ENCODE data around the gene GBP6.
"Not testable (repeated sequence)": the region's sequence is repeated elsewhere in the genome, so short reads cannot be mapped to it uniquely, and the experiment has no call there.

Gene GBP6, protein sequence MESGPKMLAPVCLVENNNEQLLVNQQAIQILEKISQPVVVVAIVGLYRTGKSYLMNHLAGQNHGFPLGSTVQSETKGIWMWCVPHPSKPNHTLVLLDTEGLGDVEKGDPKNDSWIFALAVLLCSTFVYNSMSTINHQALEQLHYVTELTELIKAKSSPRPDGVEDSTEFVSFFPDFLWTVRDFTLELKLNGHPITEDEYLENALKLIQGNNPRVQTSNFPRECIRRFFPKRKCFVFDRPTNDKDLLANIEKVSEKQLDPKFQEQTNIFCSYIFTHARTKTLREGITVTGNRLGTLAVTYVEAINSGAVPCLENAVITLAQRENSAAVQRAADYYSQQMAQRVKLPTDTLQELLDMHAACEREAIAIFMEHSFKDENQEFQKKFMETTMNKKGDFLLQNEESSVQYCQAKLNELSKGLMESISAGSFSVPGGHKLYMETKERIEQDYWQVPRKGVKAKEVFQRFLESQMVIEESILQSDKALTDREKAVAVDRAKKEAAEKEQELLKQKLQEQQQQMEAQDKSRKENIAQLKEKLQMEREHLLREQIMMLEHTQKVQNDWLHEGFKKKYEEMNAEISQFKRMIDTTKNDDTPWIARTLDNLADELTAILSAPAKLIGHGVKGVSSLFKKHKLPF

DNA sequence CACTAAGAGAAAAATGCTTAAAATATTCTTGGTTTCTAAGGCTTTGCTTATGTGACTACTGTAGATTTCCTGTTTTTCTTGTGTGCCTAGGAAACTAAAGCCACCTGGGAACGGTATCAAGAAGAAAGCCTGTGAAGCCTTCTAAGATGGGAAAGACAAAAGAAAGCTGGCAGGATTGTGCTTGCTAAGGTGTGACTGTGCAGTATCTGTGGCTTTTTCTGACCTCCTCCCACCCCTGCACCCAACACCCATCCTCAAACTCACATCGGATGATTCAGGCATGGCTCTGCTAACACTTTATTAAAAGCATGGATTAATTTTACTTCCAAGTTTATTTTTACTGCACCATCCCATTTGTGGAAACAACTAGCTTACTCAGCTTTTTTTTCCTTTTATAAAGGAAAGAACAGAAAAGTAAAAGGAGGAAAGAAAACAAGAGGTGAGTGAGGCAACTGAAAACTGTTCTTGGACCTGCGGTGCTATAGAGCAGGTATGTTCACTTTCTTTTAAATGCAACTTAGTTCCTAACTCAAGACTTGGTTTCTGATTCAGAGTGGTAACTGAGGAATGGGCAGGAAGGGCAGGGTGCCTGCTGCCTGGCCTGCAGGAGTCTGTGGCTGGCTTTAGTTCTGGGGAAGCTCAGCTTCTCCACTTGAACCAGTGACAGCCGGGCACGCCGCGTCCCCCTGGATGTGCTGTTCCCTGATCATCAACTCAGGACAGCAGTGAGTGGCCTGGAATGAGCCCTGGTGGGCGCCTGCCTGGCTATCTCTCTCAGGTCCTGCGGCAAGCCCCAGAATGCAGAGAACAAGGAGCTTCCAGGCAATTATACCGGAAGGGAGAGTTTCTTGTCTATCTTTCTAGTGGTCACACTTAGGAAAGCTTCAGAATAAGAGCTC, at the start of gene GBP6:
Gene GBP6, plus strand, starts transcription at position 422 of the 899 bp plus-strand sequence. CDS start 4,493 bp downstream, outside the sequence.
- DNase-seq: no peak

DNA sequence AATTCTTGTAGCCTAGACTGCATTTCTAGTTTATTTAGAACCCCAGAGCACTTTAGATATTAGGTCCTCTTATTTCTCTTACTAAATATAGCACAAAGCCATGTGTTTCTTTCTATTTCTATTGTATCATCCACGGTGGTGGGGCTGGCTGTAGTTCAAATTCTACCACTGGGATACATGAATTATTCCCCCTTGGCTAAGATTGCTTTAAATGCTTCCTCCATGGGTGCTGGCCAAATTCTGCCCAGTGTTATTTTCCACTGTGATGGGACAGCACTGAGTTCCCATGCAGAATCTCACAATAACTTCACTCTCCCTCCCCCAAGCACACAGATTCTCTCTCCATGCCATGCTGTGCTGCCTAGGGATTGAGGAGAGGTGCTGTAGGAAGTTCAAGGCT, 41.5 kb upstream of the GBP6 start:
- no peak for DNase-seq

DNA sequence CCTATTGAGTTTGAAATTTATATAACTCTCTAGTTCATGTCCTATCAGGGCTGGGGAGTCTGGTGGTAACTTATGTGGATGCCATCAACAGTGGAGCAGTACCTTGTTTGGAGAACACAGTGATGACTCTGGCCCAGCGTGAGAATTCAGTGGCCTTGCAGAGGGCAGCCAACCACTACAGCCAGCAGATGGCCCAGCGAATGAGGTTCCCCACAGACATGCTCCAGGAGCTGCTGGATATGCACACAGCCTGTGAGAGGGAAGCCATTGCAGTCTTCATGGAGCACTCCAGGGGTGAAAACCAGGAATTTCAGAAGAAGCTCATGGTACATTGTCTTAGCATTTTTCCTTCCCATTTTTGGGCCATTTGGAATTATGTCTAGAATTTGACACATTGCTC, 32.0 kb upstream of the GBP6 start:
- DNase-seq: no peak

DNA sequence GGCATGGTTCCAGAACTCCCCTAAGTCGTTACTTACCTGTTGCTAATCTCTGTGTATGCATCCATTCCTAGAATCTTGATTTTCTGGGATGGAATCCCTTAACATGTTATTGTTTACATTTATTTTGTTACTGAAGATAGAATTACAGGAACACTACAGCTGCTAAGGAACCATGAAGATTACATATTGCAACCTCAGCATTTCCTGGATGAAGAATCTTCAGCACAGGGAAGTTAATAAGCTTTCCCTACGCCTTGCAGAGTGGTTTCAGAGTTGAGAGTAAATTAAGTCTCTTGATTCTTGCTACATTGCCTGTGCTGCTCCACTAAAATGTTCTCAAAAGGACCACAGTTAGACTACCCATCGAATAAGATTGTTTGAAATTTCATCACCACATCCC, 31.4 kb upstream of the GBP6 start:
- DNase-seq: no peak

DNA sequence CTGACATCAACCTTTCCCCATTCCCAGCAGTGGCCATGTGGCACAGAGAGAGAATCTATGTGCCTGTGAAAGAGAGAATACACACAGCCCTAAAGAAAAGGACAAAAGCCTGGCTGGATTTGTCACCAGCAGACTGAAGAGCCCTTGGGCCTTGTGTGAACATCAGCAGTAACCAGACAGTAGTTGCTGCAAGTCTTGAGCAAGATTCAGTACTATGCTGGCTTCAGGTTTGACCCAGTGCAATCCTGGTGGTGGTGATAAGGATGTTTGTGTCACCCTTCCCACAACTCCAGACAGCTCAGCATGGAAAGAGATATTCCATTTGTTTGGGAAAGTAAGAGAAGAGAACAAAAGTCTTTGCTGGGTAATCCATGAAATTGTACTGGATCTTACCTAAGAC, 28.4 kb upstream of the GBP6 start:
- no peak for DNase-seq

DNA sequence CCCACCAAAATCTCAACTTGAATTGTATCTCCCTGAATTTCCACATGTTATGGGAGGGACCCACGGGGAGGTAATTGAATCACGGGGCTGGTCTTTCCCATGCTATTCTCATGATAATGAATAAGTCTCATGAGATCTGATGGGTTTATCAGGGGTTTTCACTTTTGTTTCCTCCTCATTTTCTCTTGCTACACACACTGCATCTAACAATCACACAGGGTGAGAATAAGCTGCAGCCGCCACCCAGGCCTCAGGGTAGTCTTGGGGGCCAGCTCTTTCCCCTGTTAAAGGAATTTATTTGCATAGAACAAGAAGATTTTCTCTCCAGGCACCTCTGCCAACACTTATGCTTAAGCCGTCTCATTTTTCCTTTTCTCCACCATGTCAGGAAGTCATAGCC, 26.0 kb upstream of the GBP6 start:
- DNase-seq: no peak

DNA sequence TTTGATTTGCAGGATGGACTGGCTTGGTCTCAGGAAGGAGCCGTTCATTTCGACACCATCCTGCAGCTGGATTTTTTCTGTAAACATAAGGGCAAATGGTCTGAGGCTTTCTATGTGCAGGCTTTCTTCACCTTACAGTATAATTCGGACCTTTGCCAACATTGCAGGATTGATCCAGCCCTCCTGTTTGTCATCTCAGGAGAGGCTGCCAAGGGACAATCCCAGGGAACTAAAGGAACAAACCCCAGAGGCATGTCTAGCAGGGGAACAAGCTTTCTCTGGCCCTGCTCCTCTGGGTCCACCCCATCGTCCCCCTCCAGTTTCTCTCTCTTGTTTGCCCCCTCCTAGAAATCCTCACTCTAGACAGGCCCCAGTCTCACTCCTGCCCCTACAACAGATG, 24.8 kb upstream of the GBP6 start:
- DNase-seq: no peak

DNA sequence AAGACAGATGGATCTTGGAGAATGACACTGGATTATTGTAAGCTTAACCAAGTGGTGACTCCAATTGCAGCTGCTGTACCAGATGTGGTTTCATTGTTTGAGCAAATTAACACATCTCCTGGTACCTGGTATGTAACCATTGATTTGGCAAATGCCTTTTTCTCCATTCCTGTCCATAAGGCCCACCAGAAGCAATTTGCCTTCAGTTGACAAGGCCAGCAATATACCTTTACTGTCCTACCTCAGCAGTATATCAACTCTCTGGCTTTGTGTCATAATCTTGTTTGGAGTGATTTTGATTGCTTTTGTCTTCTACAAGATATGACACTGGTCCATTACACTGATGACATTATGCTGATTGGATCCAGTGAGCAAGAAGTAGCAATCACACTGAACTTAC, 18.4 kb upstream of the GBP6 start:
- DNase-seq: not testable (repeated sequence)

DNA sequence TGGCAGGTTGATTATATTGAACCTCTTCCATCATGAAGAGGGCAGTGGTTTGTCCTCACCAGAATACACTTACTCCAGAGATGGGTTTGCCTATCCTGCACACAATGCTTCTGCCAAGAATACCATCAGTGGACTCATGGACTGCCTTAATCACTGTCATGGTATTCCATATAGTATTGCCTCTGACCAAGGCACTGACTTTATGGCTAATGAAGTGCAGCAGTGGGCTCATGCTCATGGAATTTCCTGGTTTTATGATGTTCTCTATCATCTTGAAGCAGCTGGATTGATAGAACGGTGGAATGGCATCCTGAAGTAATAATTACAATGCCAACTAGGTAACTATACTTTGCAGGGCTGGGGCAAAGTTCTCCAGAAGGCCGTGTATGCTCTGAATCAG, 16.6 kb upstream of the GBP6 start:
- DNase-seq: no peak

DNA sequence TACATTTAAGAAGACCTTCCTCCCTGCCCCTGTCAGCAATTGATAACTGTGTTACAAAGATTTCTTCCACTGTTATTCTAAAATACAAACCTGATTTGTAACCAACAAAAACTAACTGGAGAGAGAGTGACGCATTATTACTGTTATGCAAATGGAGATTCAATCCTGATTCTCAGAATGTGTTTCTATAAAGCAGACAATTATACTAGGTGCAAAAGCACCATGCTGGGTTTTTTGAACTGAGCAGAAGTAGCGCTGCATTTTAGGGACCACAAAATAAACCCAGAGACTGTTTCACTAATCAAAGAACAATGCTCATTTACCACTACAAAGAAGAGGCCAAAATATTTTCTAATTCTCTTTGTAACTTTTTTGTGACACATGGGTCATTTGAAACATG, 13.6 kb upstream of the GBP6 start:
- no peak for DNase-seq

DNA sequence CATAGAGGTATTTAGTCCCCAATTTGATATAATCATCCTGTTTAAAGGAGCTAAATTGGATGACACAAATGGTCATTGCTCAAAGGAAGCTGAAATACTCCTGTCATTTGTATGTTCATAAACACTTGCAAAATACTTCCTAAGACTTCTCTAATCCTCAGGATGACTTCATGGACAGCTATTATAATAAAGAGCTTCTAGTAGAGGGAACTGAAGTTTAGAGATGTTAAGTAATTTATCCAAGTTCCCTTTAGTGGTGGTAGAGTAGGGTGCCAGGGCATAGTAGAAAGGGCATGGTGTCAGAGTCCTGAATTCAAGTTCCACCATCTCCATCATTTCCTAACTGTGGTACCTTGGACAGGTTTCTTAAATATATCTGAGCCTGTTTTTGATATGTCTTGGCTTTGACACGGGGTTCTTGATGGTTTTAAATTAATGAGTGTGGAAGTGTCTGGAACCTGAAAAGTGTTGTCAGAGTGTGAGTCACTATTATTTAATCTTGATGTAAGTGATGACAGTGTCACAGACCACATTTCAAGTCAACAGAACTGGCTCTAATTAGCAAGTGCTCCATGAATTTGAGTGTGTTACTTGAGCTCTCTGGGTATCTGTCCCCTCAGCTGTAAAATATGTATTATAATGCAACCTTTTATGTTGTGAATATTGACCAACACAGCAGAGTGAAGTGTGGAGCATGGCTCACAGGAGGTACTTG, 12.1 kb upstream of the GBP6 start:
- peak in 1 of 2 donors; percentile 2 for DNase-seq

DNA sequence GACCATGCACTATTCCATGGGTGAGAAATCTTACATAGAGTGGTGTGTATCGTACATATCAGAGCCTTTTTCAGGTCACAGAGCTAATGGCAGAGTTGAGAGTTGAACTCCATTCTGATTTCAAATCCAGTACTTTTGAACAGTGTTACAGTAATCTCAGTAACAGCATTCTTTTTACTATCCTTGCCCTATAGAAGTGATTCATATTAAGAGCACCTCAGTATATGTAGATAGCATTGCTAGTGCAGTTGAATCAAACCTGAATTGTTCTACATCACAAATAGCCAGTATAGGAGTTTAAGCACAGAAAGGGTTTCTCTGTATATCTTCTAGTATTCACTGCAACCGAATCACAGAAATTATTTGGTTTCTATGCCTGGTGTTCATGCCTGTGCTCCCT, 11.4 kb upstream of the GBP6 start:
- no peak for DNase-seq

DNA sequence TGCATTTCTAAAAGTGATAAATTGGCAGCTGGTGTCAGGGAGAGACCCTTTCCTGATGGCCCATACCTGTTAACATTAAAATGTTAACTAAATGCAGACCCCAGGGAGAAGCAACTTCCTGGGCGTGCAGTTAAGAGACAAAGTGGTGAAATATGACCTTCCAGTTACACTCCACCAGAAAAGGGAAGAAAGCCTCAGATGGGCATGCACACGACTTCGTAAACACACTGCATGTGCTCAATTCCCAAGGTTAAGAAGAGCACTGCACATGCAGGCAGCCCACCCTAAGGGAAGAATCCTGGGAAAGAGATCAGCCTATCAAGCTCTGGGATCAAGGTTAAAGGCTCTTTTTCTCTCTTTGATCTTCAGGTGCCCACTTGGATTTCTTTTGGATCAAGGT, 9.7 kb upstream of the GBP6 start:
- no peak for DNase-seq

DNA sequence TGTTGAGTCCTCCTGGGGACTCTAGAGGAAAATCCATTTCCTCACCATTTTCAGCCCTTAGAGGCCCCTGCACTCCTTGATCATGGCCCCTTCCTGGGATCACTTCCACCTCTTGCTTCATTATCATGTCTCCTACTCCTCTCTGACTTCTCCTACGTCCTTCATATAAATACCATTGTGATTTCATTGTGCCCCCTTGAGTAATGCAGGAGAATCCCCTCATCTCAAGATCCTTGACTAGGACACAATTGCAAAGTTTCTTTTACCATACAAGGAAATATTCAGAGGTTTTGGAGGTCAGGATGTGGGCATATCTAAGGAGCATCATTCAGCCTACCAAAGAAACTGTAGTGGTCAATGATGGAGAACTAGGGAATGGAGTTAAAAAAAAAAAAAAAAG, 8.8 kb upstream of the GBP6 start:
- DNase-seq: no peak

DNA sequence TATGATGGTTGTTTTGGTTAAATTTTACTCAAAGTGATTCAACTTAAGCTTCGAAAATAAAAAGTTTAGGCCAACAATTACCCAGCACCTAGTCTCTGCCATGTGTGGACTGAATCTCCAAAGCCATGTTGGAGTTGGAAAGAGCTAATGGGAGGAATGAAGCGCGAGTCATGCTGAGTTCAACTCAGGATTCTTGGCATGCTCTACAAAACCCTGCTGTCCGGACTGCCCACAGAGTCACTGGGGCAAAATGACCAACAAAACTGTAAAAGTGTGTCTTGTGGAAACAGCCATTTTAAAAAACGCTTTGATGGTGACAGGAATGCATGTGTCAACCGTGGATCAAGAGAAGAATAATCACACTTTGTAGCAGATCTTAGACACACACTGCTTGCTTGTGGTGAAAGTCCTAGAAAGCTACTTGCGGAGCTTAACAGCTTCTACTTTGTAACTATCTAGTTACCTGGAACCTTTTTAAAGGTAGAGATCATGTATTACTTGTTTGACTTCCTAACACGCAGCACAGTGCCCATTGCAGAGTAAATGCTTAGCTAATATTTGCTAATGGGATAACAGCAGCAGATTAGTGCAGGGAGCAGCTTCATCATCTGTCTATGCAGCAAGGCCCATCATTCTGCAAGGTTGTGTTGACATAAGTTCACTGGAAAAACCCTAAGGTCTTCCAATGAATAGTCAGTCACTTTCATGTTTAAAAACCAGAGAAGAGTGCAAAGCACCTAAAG, 7.0 kb upstream of the GBP6 start:
- no peak for DNase-seq

DNA sequence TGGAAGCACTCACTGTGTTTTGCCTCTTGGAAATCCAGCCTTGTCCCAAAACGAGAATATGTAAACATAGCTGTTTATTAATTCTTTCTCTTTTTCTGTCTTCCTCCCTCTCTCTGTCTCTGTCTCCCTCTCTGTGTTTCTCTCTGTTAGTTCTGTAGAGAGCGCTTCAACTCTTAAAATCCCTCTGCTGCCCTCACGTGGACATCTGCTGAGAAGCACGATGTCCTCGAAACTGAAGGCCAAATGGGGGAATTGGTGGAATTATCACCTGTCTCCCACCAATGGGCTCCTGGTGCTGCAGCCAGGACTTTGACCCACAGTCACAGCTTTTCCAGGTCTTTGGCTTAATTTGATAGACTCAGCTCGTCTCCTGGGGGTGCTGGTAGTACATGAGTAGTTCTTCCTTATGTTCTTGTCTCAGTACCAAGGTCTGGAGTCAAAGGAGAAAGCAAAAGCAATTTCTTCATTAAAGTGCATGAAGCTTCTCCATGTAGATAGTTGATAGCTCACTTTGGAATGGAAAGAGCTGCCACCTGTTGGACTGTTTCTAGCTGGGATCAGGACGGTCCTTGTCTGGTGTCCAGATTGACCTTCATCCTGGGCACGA, 5.5 kb upstream of the GBP6 start:
- peak; percentile 79 to 86 for DNase-seq

DNA sequence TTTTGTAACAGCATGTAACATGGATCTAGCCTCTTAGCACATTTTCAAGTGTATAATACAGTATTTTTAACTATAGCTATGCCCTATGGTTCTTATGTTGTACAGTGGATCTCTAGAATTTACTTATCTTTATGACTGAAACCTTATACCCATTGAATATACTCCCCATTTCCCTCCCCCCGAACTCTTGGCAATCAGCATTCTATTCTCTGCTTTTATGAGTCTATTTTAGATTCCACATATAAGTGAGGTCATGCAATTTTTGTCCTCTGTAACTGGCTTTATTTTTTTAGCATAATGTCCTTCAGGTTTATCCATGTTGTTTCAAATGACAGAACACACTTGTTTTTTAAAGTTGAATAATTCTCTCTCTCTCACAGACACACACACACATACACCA, 3.1 kb upstream of the GBP6 start:
- no peak for DNase-seq

DNA sequence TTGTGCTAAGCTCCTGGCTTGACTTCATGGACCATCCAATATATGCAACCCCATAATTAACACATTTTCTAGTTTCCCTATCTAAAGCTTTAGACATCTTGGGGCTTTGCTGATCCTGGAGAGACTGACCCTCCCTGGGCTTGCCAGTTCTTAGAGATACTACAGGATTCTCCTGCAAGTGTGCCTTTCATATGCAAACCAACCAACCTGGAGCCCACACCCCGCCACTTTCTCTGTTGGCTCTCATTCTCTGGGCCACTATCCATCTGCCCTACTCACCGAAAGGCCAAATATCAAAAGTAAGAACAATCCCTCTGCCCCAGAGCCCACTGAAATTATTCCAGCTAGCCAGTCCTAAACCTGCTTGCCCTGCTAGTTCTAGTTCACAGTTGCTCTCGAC, 2.2 kb upstream of the GBP6 start:
- no peak for DNase-seq

DNA sequence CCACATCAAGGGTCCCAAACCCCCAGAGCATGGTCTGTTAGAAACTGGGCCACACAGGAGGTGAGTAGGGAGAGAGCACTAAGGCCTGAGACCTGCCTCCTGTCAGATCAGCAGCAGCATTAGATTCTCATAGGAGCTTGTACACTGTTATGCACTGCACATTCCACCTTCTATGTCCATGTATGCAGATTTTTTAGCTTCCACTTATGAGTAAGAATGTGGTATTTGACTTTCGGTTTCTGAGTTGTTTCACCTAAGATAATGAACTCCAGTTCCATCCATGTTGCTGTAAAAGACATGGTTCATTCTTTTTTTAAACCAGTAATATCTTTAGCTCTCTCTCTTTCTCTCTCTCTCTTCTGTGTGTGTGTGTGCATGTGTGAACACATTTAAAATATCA, 663 bp upstream of the GBP6 start:
- DNase-seq: no peak

DNA sequence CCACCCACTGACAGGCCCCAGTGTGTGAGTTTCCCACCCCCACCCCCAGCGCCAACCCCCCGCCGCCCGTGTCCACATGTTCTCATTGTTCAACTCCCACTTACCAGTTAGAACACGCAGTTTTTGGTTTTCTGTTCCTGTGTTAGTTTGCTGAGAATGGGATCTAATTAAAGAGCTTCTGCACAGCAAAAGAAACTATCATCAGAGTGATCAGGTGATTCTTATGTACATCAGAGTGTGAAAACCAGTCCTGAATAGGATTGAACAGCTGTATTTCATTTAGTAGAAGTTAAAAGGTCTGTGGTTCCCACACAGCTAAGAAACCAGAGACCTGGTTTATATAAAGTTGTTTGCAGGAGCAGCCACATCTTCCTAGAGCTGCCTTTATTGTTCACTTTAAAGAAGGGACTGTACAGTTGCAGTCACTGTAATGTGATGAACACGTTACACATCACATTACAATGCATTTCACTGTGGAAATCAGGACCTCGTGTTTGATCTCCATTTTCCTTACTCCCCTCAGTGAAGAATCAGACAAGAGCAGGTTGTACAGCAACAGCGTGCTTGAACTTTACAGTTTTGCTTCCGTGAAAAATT, 1.2 kb downstream of the GBP6 start:
- no peak for DNase-seq

DNA sequence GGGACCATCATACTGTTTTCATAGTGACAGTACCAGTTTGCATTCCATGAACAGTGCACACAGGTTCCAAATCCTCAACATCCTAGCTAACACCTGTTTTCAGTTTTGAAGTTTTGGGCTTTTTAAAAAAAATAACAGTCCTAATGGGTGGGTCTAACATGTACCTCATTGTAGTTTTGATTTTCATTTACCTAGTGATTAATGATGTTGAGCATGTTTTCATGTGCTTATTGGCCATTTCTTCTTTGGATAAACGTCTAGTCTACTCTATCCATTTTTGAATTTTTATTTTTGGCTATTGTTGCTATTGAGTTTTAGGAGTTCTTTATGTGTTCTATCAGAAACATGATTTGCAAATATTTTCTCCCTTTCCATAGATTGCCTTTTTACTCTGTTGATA, 3.4 kb downstream of the GBP6 start:
- no peak for DNase-seq
